GM21526 (cell line): Measurements from ENCODE around the gene NCBP3.

Experiments
- ATAC-seq: cut with Tn5 transposase; IDR thresholded peaks from one replicate; pipeline ENCODE4 v1.9.1; 2021; ENCODE audit warnings: moderate library complexity; ENCODE audit not compliant: unreplicated experiment, low FRiP score

NCBP3 gene, protein sequence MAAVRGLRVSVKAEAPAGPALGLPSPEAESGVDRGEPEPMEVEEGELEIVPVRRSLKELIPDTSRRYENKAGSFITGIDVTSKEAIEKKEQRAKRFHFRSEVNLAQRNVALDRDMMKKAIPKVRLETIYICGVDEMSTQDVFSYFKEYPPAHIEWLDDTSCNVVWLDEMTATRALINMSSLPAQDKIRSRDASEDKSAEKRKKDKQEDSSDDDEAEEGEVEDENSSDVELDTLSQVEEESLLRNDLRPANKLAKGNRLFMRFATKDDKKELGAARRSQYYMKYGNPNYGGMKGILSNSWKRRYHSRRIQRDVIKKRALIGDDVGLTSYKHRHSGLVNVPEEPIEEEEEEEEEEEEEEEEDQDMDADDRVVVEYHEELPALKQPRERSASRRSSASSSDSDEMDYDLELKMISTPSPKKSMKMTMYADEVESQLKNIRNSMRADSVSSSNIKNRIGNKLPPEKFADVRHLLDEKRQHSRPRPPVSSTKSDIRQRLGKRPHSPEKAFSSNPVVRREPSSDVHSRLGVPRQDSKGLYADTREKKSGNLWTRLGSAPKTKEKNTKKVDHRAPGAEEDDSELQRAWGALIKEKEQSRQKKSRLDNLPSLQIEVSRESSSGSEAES

DNA sequence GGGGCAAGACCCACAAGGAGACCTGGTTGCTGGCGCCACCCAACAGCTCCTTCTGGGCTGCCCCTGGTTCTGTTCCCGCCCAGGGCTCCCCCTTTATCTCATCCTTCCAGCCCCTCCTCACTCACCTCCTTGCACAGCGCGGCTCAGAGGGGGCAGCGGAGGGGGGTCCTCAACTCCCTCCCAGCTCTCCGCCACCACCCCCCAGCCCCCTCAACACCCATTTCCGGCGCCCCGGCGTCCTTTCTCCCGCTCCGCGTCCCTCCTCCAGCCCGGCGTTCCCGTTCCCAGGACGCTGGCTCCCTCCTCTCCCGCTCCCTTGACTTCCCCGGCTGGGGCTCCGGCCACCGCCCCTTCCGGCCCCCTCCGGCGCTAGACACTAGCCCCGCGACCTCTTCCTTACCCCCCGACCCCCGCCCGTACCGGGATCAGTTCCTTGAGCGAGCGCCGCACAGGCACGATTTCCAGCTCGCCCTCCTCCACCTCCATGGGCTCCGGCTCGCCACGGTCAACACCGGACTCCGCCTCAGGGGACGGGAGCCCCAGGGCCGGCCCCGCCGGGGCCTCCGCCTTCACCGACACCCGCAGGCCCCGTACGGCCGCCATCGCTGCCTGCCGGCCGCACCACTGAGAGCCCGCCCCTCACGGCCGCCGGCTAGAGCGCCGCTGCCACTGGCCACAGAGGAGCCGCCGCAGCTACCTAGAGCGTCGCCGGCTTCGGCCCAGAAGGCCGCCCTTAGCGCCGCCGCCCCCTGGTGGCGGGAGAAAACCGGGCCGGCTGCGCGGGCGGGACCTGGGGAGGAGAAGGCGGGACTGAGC, at the start of gene NCBP3:
Gene NCBP3 (minus strand): TSS at position 626 of the 816 bp plus-strand sequence. CDS start 23 bp downstream, at position 603.
- ATAC-seq = peak; percentile 83

DNA sequence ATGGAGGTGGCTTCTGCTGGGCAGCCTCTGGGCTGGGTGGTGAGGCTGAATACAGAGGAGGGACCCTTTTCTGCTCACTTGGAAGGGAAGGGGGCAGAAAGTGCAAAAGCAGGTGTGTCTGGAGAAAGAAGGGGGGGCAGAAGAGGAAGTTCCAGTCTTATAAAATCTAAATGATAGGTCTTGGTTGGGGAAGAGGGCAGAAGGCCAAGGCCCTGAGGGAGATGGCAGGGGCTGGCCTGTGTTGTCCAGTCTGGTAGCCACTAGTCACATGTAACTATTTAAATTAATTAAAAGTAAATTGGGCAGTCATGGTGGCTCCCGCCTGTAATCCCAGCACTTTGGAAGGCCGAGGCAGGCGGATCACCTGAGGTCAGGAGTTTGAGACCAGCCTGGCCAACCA, 49.3 kb upstream of the NCBP3 start:
- ATAC-seq = no peak

DNA sequence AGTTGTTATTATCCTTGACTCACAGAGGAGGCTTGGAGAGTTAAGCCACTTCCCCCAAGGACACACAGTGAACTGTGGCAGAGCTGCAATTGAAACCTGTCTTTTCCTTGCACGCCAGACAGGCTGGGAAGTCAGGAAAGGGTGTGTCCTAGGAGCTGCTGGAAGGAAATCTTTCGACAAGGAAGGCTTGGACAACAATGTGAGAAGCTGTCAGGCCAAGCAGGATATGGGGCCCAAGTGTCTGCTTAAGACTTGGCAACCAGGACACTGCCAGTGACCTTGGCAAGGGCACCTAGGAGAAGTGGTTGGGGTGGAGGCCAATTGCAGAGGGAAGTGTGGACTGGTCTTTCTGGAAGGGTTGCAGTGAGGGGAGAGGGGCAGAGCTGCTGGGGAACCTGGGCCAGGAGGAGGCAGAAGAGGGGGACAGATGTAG, 48.9 kb upstream of the NCBP3 start:
- ATAC-seq = no peak

DNA sequence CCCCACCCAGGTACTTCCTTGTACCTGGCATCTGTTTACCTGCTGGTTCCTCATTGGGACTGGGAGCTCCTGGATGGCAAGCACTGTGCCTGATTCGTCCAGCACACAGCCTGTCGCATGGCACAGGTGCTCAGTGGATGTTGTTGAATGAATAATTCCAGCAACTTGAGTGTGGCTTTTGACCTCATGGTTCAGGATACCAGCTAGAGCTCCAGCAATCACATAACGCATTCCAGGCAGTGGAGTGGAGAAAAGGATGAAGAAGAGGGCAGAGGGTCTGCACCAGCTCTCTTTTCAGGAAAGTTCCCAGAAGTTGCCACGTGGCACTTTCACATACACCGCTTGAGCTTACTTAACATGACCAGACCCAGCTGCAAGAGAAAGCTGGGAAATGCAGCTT, 48.1 kb upstream of the NCBP3 start:
- no peak for ATAC-seq

DNA sequence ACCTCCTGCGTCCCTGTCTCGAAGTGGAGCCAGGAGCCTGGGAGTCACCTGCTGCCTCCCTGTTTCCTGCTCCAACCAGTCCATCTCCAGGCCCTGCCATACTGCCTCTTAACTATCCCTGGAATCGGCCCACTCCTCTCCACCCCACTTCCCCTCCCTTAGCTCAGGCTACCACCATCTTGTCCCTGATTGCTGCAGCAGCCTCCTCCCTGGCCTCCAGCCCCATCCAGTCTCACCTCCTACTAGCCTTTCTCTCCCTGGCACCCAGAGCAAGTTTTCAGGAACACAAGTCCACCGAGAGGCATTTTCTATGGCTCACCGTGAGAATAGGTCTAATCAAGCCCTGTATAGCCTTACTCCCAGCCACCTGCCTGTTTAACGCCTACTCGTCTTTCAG, 47.7 kb upstream of the NCBP3 start:
- ATAC-seq = no peak

DNA sequence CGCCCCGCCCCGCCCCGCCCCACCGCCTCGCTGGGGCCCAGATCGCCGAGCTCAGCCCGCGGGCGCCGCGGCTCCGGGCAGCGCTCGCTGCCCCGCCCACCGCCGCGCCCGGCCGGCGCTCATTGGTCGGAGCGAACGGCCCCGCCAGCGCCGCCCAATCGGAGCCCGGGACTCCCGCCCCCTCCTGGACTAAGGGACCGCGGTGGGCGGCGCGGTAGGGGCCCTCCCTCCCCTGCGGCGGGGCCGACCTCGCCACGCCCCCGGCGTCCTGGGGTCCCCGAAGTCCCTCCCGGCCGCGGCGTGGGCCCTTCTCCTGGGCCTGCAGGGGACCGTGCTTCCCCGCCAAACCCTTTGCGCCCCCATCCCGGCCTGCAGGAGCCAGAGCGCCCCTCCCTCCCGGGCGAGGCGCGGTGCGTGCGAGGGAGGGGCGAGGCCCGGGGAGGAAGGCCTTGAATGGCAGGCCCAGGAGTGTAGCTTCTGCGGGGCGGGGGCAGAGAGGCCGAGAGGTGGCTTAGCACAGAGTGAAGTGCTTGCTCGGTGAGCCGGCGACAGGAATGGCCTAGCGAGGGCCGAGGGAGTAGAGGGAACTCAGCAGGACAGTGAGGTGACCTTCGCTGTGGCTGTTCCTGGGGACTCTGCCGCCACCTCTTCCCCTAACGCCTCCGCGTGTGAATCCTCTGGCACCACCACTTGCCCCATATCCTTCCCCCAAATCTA, 47.1 kb upstream of the NCBP3 start, which contains the start of gene CAMKK1:
Gene CAMKK1 (minus strand): TSS at position 51 of the 717 bp plus-strand sequence. CDS start 7,366 bp downstream, outside the sequence.
- peak; percentile 79 for ATAC-seq

DNA sequence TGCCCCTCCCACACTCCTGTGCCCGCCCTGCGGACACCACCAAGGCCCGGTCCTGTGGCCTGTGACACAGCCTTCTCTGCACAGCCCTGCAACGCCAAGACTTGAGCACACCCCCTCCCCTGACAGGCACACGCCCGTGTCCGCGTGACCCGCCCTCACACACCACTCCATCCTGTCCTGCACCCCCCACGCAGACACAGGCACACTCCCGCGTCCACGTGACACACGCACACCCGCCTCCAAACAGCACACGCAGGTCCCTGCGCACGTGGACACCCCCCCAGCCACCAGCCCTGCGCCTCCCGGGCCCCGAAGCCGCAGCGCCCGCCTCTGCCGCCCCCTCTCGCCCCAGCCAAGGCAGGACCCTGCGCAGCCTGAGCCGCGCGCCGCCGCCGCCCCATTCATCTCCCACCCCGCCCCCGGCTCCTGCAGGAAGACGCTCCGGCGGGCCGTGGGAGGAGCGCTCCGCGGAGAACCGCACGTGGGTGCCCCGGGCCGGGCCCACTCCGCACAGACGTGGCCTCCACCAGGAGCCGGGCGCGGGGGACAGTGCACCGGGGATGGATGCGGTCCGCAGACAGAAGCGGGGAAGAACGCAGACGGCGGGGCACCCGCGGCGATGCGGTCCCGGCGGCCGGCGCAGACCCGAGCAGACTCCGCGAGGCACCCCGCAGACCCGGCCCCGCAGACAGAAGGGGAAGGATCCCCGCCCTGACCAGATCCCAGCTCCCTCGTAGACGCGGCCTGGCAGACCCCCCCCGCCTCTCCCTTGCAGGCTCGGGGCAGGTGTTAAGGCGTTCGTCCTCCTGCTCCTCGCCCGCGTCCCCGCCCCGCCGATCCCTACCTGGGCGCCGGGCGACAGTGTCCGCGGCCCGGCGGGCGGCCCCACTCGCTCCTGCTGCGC, 46.3 kb upstream of the NCBP3 start:
- ATAC-seq = no peak

DNA sequence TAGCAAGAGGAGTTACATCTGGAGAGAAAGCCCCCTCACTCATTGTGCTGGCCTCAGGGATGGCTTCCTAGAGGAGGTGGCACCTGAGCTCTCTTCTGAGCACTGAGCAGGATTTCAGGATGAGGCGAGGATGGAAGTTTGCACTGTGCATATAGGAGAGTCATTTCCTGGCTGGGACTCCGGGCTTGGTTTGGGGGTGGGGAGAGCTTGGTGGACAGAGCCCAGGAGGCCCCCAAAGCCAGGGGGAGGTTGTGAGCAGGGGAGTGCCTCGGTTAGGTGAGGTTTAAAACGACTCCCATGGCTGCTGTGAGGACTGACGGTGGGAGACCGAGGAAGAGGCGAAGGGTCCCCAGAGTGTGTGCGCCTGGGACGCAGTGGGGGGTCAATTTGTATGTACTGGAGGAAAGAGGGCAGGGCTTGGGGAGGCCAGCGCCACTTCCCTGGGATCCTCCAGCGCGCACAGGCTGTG, 45.6 kb upstream of the NCBP3 start:
- ATAC-seq = no peak

DNA sequence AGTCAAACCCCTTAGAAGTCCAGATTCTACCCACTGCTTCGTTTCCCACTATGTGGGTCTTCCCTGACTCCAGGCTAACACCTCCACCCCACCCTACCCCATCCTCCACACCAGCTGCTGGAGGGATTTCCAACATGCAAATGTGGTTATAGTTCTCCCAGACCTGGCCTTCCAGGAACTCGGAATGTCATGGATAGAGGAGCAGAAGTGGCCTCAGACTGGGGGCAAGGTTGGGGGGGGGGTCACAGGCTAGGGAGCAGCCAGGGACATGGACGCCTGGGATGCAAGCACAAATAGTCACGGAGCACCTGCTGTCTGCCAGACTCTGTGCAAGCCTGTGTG, 44.8 kb upstream of the NCBP3 start:
- no peak for ATAC-seq

DNA sequence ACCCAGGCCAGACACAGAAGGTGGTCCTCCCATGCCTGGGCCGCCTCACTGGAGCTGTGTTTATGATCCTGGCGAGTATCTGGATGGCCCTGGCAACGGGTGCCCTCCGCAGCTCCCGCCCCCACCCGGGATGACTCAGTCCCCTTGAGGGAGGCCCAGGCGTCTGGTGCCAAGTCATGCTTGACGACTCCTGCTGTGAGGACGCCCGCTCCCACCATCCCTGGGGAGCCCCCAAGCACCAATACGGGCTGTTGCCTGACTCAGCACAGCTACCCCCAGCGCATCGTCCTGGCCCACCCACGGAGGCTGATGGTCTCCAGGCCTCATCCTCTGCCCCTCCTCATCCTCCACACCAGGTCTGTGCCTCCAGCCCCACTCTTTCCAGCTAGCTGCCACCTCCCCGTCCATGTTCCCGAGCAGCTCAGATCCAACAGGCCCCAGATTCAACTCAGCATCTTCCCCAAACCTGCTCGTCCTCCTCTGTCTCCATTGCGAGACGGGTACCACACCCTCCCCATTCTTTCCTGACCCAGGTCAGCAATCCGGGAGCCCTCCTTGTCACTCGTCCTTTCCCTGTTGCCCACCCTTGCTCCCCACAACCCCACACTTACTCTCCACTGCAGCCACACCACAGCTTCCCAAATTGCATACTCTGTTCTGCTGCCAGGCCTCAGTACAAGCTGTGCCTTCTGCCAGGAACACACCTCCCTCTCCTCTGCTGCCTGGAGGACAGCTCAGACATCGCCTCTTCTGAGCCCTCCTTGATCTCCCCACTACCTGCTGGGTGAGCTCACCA, 44.2 kb upstream of the NCBP3 start:
- ATAC-seq = no peak

DNA sequence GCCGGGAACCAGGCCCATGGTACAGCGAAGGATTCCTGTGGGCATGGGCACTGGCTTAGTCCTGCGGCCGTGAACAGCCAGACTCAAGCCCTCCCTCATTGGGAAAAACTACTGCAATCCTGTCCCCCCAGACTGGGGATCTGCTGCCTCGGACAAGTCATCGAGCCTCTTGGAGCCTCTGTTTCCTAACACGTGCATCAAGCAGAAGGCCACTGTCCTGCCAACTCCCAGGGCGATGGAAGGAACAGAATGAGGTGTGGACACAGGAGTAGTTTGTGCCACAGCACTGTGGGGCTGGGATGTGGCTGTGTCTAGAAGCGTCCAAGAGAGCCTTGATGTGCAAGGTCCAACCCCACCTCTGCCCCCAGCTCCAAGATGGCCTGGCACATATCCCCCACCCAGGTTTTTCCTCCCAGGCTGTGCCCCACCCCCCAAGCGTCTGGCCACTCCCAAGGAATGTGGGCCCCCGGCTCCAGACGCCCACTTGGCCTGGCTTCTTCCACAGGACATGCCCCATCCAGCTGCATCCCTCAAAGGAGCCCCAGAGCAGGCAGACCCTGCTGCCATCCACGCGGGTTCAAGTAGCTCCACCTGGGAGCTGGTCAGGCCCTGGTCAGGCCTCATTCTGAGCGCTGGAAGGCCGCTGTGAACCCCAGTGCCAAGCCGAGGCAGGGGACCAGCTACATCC, 43.4 kb upstream of the NCBP3 start:
- ATAC-seq = no peak

DNA sequence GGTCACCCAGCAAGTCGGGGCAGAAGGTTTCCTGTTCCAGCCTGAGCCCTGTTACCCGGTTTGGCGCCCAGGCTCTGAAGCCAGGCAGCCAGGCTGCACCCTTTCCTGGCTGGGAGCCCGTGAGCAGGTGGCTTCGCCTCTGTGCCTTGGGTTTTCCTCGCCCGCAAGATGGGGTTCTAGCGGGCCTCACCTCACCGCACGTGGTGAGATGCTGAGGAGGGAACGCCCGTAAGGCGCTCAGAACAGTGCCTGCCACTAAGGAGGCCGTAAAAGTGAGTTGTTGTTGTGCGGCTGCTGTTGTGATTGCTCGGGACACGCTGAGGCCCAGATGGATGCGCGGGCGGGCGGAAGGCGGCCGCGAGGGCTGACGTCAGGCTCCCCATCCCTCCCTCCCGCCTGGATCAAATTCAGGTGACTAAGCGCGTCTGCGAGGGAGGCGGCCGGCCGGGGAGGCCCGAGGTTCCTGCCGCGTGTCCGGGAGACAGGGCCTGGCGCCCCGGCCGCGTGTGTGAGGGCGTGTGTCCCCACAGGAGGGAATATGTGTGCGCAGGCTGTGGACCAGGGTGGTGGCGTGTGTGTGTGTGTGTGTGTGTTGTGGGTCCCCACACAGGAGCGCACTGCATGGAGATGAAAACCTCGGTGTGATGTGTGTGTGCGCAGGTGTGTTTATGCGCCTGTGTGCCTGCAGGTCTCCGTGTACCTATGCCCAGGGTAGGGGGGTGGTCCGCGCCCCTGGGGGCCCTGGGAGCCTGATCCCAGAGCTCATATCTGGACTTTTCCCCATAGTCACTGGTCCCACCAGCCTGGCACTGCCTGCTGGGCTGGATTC, 42.5 kb upstream of the NCBP3 start:
- no peak for ATAC-seq

DNA sequence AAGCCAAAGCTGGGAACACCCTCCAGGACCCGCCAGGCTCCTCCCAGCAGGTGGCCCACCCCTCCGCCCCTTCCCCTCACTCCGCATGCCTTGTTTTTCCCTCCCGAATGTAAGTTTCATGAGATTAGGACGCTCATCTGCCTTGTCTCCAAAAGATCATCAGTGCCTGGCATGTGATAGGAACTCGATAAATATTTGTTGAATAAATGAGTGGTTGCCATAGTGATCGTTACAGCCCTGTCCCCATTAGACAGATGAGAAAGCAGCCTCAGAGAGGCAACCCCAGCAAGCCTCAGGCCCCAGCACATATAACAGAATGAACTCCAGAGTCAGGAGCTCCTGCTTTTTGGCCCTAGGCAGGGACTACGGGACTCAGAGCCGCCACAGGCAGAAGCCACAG, 41.8 kb upstream of the NCBP3 start:
- ATAC-seq = no peak

DNA sequence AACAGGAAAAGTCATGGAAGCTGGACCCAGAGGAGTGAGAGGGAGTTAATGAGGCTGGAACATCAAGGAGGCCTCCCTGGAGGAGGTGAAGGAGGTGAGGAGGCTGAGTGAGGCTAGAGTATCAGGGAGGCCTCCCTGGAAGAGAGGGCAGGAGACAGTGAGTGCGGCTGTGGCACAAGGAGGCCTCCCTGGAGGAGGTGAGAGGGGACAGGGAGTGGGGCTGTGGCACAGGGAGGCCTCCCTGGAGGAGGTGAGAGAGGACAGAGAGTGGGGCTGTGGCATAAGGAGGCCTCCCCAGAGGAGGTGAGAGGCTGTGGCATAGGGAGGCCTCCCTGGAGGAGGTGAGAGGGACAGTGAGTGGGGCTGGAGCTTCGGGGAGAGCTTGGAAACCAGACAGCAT, 41.3 kb upstream of the NCBP3 start:
- ATAC-seq = no peak

DNA sequence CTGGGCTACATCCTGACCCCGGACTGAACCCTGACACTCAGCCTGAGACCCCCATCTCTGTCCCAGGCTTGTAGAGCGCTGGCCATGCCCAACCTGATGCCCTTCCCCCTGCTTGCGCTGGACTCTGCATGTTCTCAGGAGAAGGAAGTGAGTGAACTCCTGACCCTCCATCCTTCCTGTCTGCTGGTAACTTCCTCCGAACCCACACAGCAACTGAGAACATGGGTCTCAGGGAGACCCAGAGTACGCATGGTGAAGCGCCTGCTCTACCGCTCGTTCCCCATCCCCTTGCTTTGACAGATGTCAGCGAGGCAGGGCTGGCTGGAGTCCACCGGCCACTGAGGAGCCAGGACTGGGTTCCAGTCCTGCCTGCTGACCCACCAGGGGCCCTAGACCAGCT, 40.7 kb upstream of the NCBP3 start:
- ATAC-seq = no peak

DNA sequence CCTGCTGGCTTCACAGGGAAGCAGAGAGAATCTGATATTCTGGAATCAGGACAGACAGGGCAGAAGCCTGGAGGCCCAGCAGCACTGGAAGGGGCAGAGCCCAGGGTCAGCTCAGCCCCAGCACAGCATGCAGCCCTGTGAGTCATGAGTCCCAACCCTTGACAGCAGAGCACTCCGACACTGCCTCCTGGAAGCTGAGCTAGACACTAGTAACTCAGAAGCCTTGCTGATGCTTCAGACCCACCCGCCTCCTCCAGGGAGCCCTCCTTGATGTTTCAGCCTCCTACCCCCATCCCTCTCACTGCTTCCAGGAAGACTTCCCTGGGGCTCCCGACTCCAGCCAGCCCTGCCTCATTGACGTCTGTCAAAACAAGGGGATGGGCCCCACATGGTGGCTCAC, 39.9 kb upstream of the NCBP3 start:
- ATAC-seq = no peak

DNA sequence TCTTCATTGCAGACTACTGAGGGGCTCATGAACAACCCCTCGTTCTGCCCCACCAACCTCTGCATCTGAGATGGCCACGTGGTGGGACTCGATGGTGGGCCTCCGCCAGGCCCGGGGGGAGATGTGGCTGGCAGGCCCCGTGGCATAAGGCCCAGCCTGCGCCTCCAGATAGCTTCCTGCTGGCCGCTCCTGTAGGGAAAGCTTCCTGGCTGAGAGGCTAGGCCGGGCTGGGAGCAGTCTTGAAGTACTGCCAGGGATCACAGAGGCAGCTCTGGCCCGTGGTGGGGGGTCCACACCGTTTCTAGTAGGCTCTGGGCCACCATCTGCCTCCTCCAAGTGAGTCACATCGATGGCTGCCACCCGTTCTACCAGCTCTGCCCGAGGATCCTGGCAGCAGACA, 39.2 kb upstream of the NCBP3 start:
- ATAC-seq = no peak
